ENCODE measurements around the gene SOX13.

DNA sequence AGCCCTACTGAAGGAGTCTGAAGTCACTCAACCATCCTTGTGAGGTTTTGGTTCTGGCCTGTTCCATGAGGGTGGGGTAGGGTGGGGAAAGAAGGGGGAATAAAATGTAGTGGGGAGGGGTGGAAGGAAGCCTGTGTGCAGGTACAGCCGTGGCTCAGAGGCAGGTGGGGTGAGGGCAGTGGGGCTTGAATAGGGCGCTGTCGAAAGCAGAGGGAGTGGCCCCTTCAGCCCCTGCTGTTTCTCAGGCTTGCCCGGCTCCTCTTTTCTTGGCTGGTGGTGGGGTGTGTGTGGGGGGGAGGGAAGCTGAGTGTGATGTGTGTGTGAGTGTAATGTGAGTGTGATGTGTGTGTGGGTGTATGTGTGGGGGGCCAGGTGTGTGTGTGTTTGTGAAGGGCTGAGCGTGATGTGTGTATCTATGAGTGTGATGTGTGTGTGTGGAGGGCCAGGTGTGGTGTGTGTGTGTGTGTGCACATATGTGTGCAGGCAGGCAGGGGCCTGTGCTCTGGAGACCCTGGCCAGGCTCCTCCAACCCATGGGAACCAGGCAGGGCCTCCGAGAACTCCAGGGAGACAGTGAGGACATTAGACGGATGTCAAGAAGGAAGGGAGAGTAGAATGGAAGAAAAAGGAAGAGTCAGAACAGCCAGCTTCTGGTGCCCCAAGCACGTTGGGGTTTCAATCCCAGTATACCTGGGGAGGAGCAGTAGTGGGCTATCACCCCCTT lies 9.0 kb downstream of the SOX13 start:
- TF ChIP-seq YY1 (IDR thresholded peaks at IDR 0.05; ENCODE audit: insufficient read depth, insufficient read length) (no peak), SUZ12 (IDR thresholded peaks at IDR 0.05; ENCODE audit: extremely low read depth, insufficient read depth, insufficient read length) (no peak), ZNF274 (IDR thresholded peaks at IDR 0.05; ENCODE audit: low read depth, low read length) (no peak)
